Stomach (tissue), 9 donors: ENCODE data around the gene PCSK1N. TPM values are rescaled to one million over a fixed set of nuclear protein-coding genes. Genes with fewer than 3 reads are reported as not detected.
A peak's percentile ranks its signal among the peaks of the same experiment; 100 is the strongest.

Experiments used
- DNase-seq, 2 donors: peaks; one replicate each; pipeline versions ENCODE4 v3.0.0 to v3.0.0-alpha.2; 2013 to 2019
- H3K27ac ChIP-seq, 5 donors: fragments of 200-600 bp in 4 of 5; sonication (generic) in 4 of 5; one replicate each; pipeline ENCODE4 v1.5.1; 2013 to 2019; ENCODE audit warnings: mild to moderate bottlenecking in 1 of 5, moderate library complexity in 1 of 5
- H3K27me3 ChIP-seq, 3 donors: fragments of 200-600 bp; sonication (generic); one replicate each; pipeline ENCODE4 v1.5.1; 2017 to 2019; ENCODE audit warnings: mixed run types in 1 of 3
- H3K36me3 ChIP-seq, 4 donors: fragments of 200-600 bp; sonication (generic); 1 replicate in 3 of 4; 2 replicates in 1 of 4; pipeline ENCODE4 v1.5.1; 2016 to 2019
- H3K4me1 ChIP-seq, 4 donors: fragments of 200-600 bp; sonication (generic); one replicate each; pipeline ENCODE4 v1.5.1; 2016 to 2019
- H3K4me3 ChIP-seq, 4 donors: fragments of 200-600 bp; sonication (generic) in 3 of 4; one replicate each; pipeline ENCODE4 v1.5.1; 2016 to 2019; ENCODE audit warnings: mild to moderate bottlenecking in 1 of 4
- H3K9me3 ChIP-seq, 4 donors: fragments of 200-600 bp; sonication (generic); one replicate each; pipeline ENCODE4 v1.5.1; 2016 to 2019
- CTCF ChIP-seq, 7 experiments: fragments of 450-650 bp in 4 of 7; fragments of 200-600 bp in 3 of 7; sonication (generic) in 3 of 7; IDR thresholded peaks; one replicate each; pipeline ENCODE4 v1.5.1; 2016 to 2019; ENCODE audit warnings: antibody characterized with exemption in 7 of 7, control low read depth in 2 of 7, mild to moderate bottlenecking in 1 of 7
- EP300 ChIP-seq: sonication (generic); formaldehyde crosslinking; IDR thresholded peaks from one replicate; pipeline ENCODE4 v1.6.1; 2017; ENCODE audit warnings: antibody characterized with exemption
- POLR2A ChIP-seq, 4 donors: fragments of 450-650 bp; IDR thresholded peaks; one replicate each; pipeline ENCODE4 v1.6.1; 2016; ENCODE audit warnings: antibody characterized with exemption in 4 of 4, control low read depth in 2 of 4, mild to moderate bottlenecking in 1 of 4, moderate library complexity in 1 of 4
- POLR2AphosphoS5 ChIP-seq, 3 donors: sonication (generic); formaldehyde crosslinking; IDR thresholded peaks; one replicate each; pipeline ENCODE4 v1.6.1; 2016; ENCODE audit warnings: antibody characterized with exemption in 3 of 3
- WGBS, 5 donors: extraction: QIAGEN DNeasy Blood & Tissue Kit in 3 of 5; methylation state at CpG; one replicate each; pipeline versions ENCODE4 v1.1.5 to v1.1.7; 2013 to 2018; 5-methylcytosine and 5-hydroxymethylcytosine counted together
- intact Hi-C: fragments of 100-400 bp; cut with DNase I; formaldehyde crosslinking; loops from one replicate; pipeline ENCODE4 v1.15.1; 2023; ENCODE audit warnings: low total_unique reads
- polyA plus RNA-seq, 3 donors: library from polyadenylated mRNA; stranded (reverse); fragments of 200-250 nt; gene quantifications; one replicate each; pipeline ENCODE4 v1.2.3, GENCODE V29; 2013
- total RNA-seq, 5 donors: library from RNA; depleted of rRNA; stranded (reverse); fragments of >200 nt; gene quantifications; one replicate each; pipeline versions ENCODE4 v1.1.0 to v1.2.3, GENCODE V29; 2014 to 2016
- donor health status: healthy with polysubstance abuse.
- donor health status: Bipolar disorder and iron deficiency.
- donor health status: healthy.

PCSK1N gene
- total and polyA plus RNA-seq, 8 donors, result 1.3 to 46.6 (median 12.7) TPM

DNA sequence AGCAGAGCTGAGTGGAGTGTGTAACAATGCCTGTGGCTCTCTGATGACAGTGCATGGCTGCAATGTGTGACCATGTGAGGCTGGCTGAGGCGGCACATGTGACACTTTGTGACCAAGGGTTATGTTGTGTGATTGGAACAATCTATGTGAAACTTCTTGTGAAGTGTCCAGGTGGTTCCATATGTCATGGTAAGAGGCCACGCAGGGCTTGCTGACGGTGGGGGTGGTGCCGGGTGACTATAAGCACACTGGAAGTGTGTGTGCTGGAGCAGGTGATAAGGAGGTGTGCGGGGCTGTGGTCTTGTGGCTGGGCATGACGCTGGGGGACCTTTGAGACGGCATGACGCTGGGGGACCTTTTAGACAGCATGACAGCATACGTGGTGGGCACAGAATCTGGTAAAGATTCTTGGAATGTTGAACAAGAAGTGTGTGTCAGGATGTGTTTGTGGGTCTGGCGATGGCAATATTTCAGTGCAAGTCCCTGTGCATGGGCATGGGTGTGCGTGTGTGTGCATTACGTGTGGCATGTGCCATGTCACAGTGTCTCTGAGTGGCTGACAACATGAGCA lies 41.0 kb downstream of the PCSK1N start:
- Histone ChIP-seq H3K27ac (no peak overlapping the region), H3K4me1 (no peaks in the 10 kb centered on the region), H3K36me3 (no peaks in the 10 kb centered on the region), H3K4me3 (no peak overlapping the region), H3K27me3 (peaks cover 0 to 9% (median 0%) of the 10 kb centered on the region in 3 donors), H3K9me3 (no peaks in the 10 kb centered on the region)
- WGBS, 5 donors, result 65 to 76% (median 70%) methylated on average over 4 to 12 of the region's 12 CpGs
- TF ChIP-seq POLR2AphosphoS5 (IDR thresholded peaks at IDR 0.05) (no peak), CTCF (IDR thresholded peaks at IDR 0.05) (no peak), EP300 (no peak), POLR2A (IDR thresholded peaks at IDR 0.05) (no peak)
- DNase-seq, result peak in 1 of 2 donors; percentile 40
- intact Hi-C loops, result no loop called here

GRCh38 chrX:48793935-48794334 lies 41.5 kb downstream of the PCSK1N start:
- Histone ChIP-seq H3K27ac (no peak overlapping the region), H3K4me1 (no peaks in the 10 kb centered on the region), H3K27me3 (peaks cover 0 to 9% (median 0%) of the 10 kb centered on the region in 3 donors), H3K9me3 (no peaks in the 10 kb centered on the region), H3K4me3 (no peak overlapping the region), H3K36me3 (no peaks in the 10 kb centered on the region)
- TF ChIP-seq CTCF (IDR thresholded peaks at IDR 0.05) (no peak), EP300 (no peak), POLR2A (IDR thresholded peaks at IDR 0.05) (no peak), POLR2AphosphoS5 (IDR thresholded peaks at IDR 0.05) (no peak)
- intact Hi-C loops, result no loop called here
- no peak for DNase-seq
- WGBS, 5 donors, result 58 to 90% (median 81%) methylated on average over 2 to 4 of the region's 4 CpGs

DNA sequence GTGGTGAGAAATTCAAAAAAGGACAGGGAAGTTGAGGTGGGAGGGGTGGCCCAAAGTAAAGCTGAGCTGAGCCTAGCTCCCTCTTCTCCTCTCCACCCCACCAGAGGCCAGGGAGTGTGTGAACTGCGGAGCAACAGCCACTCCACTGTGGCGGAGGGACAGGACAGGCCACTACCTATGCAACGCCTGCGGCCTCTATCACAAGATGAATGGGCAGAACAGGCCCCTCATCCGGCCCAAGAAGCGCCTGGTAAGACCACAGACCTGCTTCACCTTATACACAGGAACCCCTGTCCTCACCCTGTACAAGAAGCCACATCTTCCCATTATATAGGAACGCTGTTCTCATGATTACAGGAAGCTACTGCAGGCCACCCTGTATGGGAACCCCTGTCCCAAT lies 43.2 kb downstream of the PCSK1N start:
- no peaks in the 10 kb centered on the region for H3K36me3 ChIP-seq
- no peaks in the 10 kb centered on the region for H3K4me1 ChIP-seq
- TF ChIP-seq POLR2A (IDR thresholded peaks at IDR 0.05), result no peak
- no peak for TF ChIP-seq CTCF (IDR thresholded peaks at IDR 0.05)
- TF ChIP-seq EP300, result no peak
- TF ChIP-seq POLR2AphosphoS5 (IDR thresholded peaks at IDR 0.05), result no peak
- no peaks in the 10 kb centered on the region for H3K9me3 ChIP-seq
- no peak for DNase-seq
- no peak overlapping the region for H3K27ac ChIP-seq
- 73 to 91% (median 76%) methylated on average over 2 to 7 of the region's 7 CpGs for WGBS, 5 donors
- no peak overlapping the region for H3K4me3 ChIP-seq
- intact Hi-C loops, result no loop called here
- H3K27me3 ChIP-seq, result peaks cover 0 to 14% (median 8%) of the 10 kb centered on the region in 3 donors

- intact Hi-C loops, result no loop called here
- WGBS, 5 donors, result 77 to 89% (median 87%) methylated on average over 8 to 11 of the region's 11 CpGs
- no peak for TF ChIP-seq POLR2A (IDR thresholded peaks at IDR 0.05)
- TF ChIP-seq CTCF (IDR thresholded peaks at IDR 0.05), result no peak
- TF ChIP-seq EP300, result no peak
- TF ChIP-seq POLR2AphosphoS5 (IDR thresholded peaks at IDR 0.05), result no peak
- Histone ChIP-seq H3K4me3 (no peak overlapping the region), H3K4me1 (no peaks in the 10 kb centered on the region), H3K9me3 (no peaks in the 10 kb centered on the region), H3K27ac (no peak overlapping the region), H3K36me3 (no peaks in the 10 kb centered on the region), H3K27me3 (peaks cover 0 to 19% (median 12%) of the 10 kb centered on the region in 3 donors)
- no peak for DNase-seq
Observed at GRCh38 chrX:48791063-48791820, 44.2 kb downstream of the PCSK1N start.
